Right kidney (tissue), 1 donor: Measurements from ENCODE around the gene INSM1.

ENCODE experiments used
- DNase-seq: peaks from one replicate; pipeline ENCODE4 v3.0.0-alpha.2; 2016

The INSM1 gene

GRCh38 chr20:20362774-20363433 is 5.0 kb upstream of the INSM1 start:
- DNase-seq: peak; percentile 22

- DNase-seq: peak; percentile 42
These were observed 4.5 kb upstream of the INSM1 start for GRCh38 chr20:20363434-20363798.

- DNase-seq: peak; percentile 46
These were observed 3.9 kb upstream of the INSM1 start for GRCh38 chr20:20363799-20364592.

GRCh38 chr20:20364593-20365479 is 3.1 kb upstream of the INSM1 start:
- DNase-seq: peak; percentile 49

- peak; percentile 45 for DNase-seq
These were observed 2.3 kb upstream of the INSM1 start for GRCh38 chr20:20365480-20366161.

GRCh38 chr20:20366551-20366875 is 1.4 kb upstream of the INSM1 start:
- no peak for DNase-seq

- DNase-seq: peak; percentile 71
These were observed 879 bp upstream of the INSM1 start for GRCh38 chr20:20366876-20367574.

GRCh38 chr20:20368418-20369249 is 730 bp downstream of the INSM1 start:
- peak; percentile 74 for DNase-seq

GRCh38 chr20:20369250-20370093 is 1.6 kb downstream of the INSM1 start:
- peak; percentile 72 for DNase-seq

GRCh38 chr20:20370094-20370575 is 2.2 kb downstream of the INSM1 start:
- no peak for DNase-seq

GRCh38 chr20:20371083-20371482 is 3.2 kb downstream of the INSM1 start:
- no peak for DNase-seq

- DNase-seq: no peak
These were observed 3.8 kb downstream of the INSM1 start for GRCh38 chr20:20371681-20372080.

GRCh38 chr20:20373091-20373571 is 5.2 kb downstream of the INSM1 start:
- DNase-seq: no peak

GRCh38 chr20:20375862-20376261 is 8.0 kb downstream of the INSM1 start:
- no peak for DNase-seq

GRCh38 chr20:20386192-20386591 is 18.3 kb downstream of the INSM1 start:
- no peak for DNase-seq

GRCh38 chr20:20390393-20390792 is 22.5 kb downstream of the INSM1 start:
- no peak for DNase-seq

- DNase-seq: no peak
These were observed 23.2 kb downstream of the INSM1 start for GRCh38 chr20:20391115-20391514.

- DNase-seq: no peak
These were observed 23.9 kb downstream of the INSM1 start for GRCh38 chr20:20391766-20392165.
